Medulla oblongata (tissue), 1 donor: ENCODE results near the gene SMOC1.

ENCODE experiments used
- DNase-seq: peaks from one replicate; pipeline ENCODE4 v3.0.0-alpha.2; 2015; ENCODE audit errors: extremely low spot score

Gene SMOC1

GRCh38 chr14:69980457-69981425 is 101.5 kb downstream of the SMOC1 start:
- peak; percentile 87 for DNase-seq

GRCh38 chr14:69982220-69982839 is 103.1 kb downstream of the SMOC1 start:
- DNase-seq, result no peak

GRCh38 chr14:69982886-69983285 is 103.7 kb downstream of the SMOC1 start:
- DNase-seq, result no peak

- no peak for DNase-seq
Observed at GRCh38 chr14:69983317-69983716, 104.1 kb downstream of the SMOC1 start.

- DNase-seq, result no peak
Observed at GRCh38 chr14:69985463-69985862, 106.2 kb downstream of the SMOC1 start.

GRCh38 chr14:69986336-69986735 is 107.1 kb downstream of the SMOC1 start:
- DNase-seq, result no peak

GRCh38 chr14:69987406-69988121 is 108.3 kb downstream of the SMOC1 start:
- peak; percentile 48 for DNase-seq

- DNase-seq, result no peak
Observed at GRCh38 chr14:69988979-69989378, 109.8 kb downstream of the SMOC1 start.

GRCh38 chr14:69989622-69990021 is 110.4 kb downstream of the SMOC1 start:
- no peak for DNase-seq

- DNase-seq, result peak; percentile 67
Observed at GRCh38 chr14:69990323-69990722, 111.1 kb downstream of the SMOC1 start.

- no peak for DNase-seq
Observed at GRCh38 chr14:69991422-69991821, 112.2 kb downstream of the SMOC1 start.

GRCh38 chr14:69992564-69992963 is 113.3 kb downstream of the SMOC1 start:
- no peak for DNase-seq

GRCh38 chr14:69993326-69993725 is 114.1 kb downstream of the SMOC1 start:
- no peak for DNase-seq

- no peak for DNase-seq
Observed at GRCh38 chr14:69994002-69994401, 114.8 kb downstream of the SMOC1 start.

GRCh38 chr14:69996216-69996615 is 117.0 kb downstream of the SMOC1 start:
- no peak for DNase-seq

GRCh38 chr14:69997849-69998248 is 118.6 kb downstream of the SMOC1 start:
- no peak for DNase-seq

GRCh38 chr14:69999261-69999674 is 120.1 kb downstream of the SMOC1 start:
- DNase-seq, result no peak

GRCh38 chr14:70000601-70001000 is 121.4 kb downstream of the SMOC1 start:
- DNase-seq, result no peak

- no peak for DNase-seq
Observed at GRCh38 chr14:70002589-70003346, 123.6 kb downstream of the SMOC1 start.

- DNase-seq, result no peak
Observed at GRCh38 chr14:70004791-70005190, 125.6 kb downstream of the SMOC1 start.

GRCh38 chr14:70005281-70005805 is 126.1 kb downstream of the SMOC1 start:
- no peak for DNase-seq
